Measurements from ENCODE around the gene SMCO4. TPM values are rescaled to one million over a fixed set of nuclear protein-coding genes. Genes with fewer than 3 reads are reported as not detected.
"Not testable (repeated sequence)": the region's sequence is repeated elsewhere in the genome, so short reads cannot be mapped to it uniquely, and the experiment has no call there.

The SMCO4 gene
- polyA plus RNA-seq, 1 donor, result 9.2 TPM

DNA sequence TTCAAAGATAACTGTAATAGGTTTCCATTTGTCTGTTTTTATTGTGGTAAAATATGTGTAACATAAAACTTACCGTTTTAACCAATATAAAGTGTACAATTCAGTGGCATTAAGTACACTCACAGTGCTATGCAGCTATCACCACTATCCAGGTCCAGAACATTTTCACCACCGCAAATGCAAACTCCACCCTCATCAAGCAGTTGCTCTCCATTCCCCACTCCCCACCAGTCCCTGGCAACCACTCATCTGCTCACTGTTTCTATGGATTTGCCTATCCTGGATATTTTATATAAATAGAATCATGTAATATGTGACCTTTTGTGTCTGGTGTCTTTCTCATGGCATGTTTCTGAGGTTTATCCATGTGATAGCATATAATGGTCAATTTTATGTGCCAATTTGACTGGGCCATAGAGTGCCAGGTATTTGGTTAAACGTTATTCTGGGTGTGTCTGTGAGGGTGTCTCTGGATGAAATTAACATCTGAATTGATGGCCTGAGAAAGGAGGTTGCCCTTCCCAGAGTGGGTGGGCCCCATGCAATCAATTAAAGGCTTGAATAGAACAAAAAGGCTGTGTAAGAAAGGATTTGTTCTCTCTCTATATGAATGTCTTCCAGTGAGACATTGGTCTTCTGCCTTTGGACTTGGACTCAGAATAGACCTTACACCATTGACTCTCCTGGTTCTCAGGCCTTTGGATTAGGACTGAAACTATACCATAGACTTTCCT, 17.2 kb upstream of the SMCO4 start:
- DNase-seq (ENCODE audit: low read depth), result no peak

DNA sequence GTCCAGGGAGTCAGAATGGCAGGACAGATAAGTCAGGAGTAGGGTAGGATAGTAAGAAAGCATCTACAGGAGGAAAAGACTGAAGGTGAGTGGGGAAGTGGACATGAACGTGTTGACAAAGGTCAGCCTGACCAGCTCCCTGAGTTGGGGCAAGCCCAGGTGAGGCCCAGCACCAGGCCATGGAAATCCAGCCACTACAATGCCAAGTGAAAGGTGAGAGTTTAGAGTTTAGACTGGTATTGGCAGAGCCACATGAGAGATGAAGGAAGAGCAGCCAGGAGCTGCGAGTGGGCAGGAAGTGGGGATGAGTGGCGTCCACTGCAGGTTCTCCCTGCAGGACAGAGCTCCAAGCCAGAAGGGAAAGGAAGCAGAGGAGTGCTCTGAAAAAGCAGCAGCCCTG, 16.5 kb upstream of the SMCO4 start:
- DNase-seq (ENCODE audit: low read depth), result no peak

GRCh38 chr11:93552874-93553273, 9.7 kb upstream of the SMCO4 start:
- no peak for DNase-seq (ENCODE audit: low read depth)

- DNase-seq (ENCODE audit: low read depth), result no peak
These were observed 6.8 kb upstream of the SMCO4 start for GRCh38 chr11:93549976-93550375.

- no peak for DNase-seq (ENCODE audit: low read depth)
These were observed 5.6 kb upstream of the SMCO4 start for GRCh38 chr11:93548679-93549319.

GRCh38 chr11:93547773-93548172, 4.6 kb upstream of the SMCO4 start:
- DNase-seq (ENCODE audit: low read depth), result no peak

DNA sequence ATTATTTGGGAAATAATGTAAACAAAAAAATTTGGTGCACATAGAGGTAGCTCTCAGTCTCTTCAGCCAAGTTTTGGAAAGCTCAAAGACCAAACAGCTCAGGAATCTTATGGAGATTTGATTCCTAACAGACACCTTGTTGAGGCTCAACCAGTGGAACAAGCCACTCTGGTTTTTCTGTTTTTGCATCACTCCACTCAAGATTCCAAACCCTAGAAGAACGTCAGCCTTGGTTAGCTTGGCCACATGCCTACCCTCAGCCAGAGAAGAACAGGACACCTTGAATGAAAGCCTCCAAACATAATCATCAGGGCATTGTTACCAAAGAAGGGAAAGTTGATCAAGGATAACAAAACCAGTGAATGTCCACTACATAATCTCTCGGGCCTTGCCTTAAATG, 3.8 kb upstream of the SMCO4 start:
- no peak for DNase-seq (ENCODE audit: low read depth)

- DNase-seq (ENCODE audit: low read depth), result no peak
These were observed 2.4 kb upstream of the SMCO4 start for GRCh38 chr11:93545566-93545965.

GRCh38 chr11:93542811-93543229, 371 bp downstream of the SMCO4 start:
- no peak for DNase-seq (ENCODE audit: low read depth)

- no peak for DNase-seq (ENCODE audit: low read depth)
These were observed 1.0 kb downstream of the SMCO4 start for GRCh38 chr11:93541884-93542810.

- no peak for DNase-seq (ENCODE audit: low read depth)
These were observed 2.2 kb downstream of the SMCO4 start for GRCh38 chr11:93540896-93541553.

- DNase-seq (ENCODE audit: low read depth), result no peak
These were observed 2.9 kb downstream of the SMCO4 start for GRCh38 chr11:93540337-93540736.

DNA sequence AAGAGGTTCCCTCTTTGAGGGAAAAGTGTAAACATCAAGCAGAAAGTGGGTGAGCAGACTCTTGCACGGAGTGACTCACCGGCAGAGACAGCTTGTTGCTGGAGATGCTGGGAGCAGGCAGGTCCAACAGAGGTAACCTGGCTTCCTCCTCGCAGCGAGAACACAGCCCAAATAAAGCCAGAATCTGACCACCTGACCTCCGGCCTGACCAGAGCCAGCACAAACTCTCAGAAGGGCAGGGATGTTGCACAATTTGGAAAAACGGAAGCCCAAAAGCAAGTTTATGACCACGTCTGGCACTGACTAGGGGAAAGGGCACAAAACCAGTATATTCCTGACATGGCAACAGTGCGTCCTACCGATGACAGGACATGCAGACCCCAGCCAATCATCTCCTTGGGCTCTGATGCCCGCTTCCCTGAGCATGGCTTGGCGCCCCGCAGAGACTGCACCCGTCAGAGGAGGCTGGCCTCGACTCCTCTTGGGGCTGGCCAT, 5.4 kb downstream of the SMCO4 start:
- DNase-seq (ENCODE audit: low read depth), result no peak

- no peak for DNase-seq (ENCODE audit: low read depth)
These were observed 6.1 kb downstream of the SMCO4 start for GRCh38 chr11:93537049-93537448.

DNA sequence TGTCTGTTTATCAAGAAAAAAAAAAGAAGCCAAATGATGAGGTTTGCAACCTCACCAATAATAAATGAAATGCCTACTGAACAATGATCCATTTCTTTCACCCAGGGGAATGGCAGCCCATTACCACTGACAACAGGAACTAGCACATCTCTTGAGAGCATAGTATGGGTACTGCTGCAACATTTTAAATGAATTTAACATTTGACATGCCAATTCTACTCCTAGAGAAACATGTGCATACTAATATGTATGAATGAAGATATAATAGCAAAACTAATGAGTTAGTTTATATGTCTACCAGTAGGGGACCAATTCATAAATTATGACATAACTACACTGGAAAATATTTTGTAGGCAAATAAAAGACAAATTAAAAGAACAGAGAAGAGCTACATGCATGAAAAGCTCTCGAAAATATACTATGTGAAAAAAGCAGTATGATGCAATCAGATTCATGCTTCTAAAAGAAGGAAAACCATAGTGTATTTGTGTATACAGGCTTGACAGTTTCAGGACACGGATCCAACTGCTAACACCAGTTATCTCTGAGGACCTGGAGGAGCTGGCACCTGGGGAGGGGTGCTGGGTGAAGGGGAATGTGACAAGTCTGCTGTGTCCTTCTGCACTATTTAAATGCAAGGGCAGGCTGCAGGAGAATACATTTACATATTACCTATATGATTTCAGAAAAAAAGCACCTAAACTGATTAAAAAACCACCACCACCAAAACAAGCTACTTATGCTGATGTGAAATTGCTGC, 6.9 kb downstream of the SMCO4 start:
- no peak for DNase-seq (ENCODE audit: low read depth)

GRCh38 chr11:93535578-93535977, 7.6 kb downstream of the SMCO4 start:
- DNase-seq (ENCODE audit: low read depth), result not testable (repeated sequence)

DNA sequence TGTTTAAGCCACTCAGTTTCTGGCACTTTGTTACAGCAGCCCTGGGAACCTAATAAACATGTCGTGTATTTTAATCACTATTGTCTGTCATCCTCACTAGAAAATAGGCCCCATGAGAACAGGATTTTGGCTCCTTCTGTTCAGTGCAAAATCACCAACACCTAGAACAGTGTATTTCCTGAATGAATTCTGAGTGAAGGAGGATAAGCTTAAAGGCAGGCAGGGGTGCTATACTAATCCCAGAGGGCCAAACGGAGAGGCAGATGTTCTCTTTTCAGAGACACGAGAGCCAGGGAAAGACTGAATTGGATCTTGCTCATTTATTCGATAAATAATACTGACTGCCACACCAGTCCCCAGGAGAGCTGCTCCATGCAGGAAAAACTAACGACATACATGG, 10.4 kb downstream of the SMCO4 start:
- DNase-seq (ENCODE audit: low read depth), result no peak

- DNase-seq (ENCODE audit: low read depth), result no peak
These were observed 10.9 kb downstream of the SMCO4 start for GRCh38 chr11:93532281-93532789.

DNA sequence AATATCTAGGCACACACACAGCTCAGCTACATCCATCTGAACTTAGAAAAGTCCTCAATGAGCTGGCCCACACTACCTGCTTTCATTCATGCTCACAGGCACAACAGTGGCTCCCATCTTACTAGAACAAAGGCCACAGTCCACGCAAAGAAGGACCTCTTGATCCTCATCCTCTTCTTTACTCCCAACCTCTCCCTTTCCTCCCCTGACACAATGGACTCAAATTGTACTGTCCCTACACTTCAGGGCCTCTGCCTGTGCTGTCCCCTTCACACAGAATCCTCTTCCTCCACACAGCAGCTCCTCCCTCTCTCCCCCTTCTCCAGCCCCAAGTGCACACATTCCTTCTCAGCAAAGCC, 12.7 kb downstream of the SMCO4 start:
- no peak for DNase-seq (ENCODE audit: low read depth)

GRCh38 chr11:93529707-93530467, 13.3 kb downstream of the SMCO4 start:
- DNase-seq (ENCODE audit: low read depth), result no peak
